ENCODE results near the gene PTGER4. TPM values are rescaled to one million over a fixed set of nuclear protein-coding genes. Genes with fewer than 3 reads are reported as not detected.
A peak's percentile ranks its signal among the peaks of the same experiment; 100 is the strongest.
"Not testable (repeated sequence)": the region's sequence is repeated elsewhere in the genome, so short reads cannot be mapped to it uniquely, and the experiment has no call there.

Gene PTGER4
- polyA plus RNA-seq (2013, experiment 1 of 2; ENCODE audit: insufficient read length): 6.0 TPM
- polyA plus RNA-seq (2013, experiment 2 of 2; ENCODE audit: insufficient read length): 5.9 TPM

- no peak for DNase-seq
Measured at GRCh38 chr5:40679913-40680681, at the start of gene PTGER4. Gene PTGER4 (plus strand): TSS chr5:40679915. CDS start chr5:40680994, 1,079 bp downstream.

- no peak for DNase-seq
Measured at GRCh38 chr5:40630126-40630525, 49.6 kb upstream of the PTGER4 start.

GRCh38 chr5:40631236-40631635 is 48.5 kb upstream of the PTGER4 start:
- DNase-seq: no peak

- no peak for DNase-seq
Measured at GRCh38 chr5:40634154-40634553, 45.6 kb upstream of the PTGER4 start.

- DNase-seq: no peak
Measured at GRCh38 chr5:40634593-40634992, 45.1 kb upstream of the PTGER4 start.

GRCh38 chr5:40639531-40639930 is 40.2 kb upstream of the PTGER4 start:
- not testable (repeated sequence) for DNase-seq

GRCh38 chr5:40646266-40646665 is 33.4 kb upstream of the PTGER4 start:
- no peak for DNase-seq

- DNase-seq: no peak
Measured at GRCh38 chr5:40648150-40648549, 31.6 kb upstream of the PTGER4 start.

GRCh38 chr5:40649463-40650030 is 30.2 kb upstream of the PTGER4 start:
- DNase-seq: no peak

GRCh38 chr5:40651201-40651600 is 28.5 kb upstream of the PTGER4 start:
- no peak for DNase-seq

- DNase-seq: no peak
Measured at GRCh38 chr5:40652441-40653220, 27.1 kb upstream of the PTGER4 start.

GRCh38 chr5:40653221-40654022 is 26.3 kb upstream of the PTGER4 start:
- no peak for DNase-seq

- peak; percentile 40 for DNase-seq
Measured at GRCh38 chr5:40654377-40654991, 25.2 kb upstream of the PTGER4 start.

GRCh38 chr5:40655138-40655537 is 24.6 kb upstream of the PTGER4 start:
- no peak for DNase-seq

GRCh38 chr5:40656091-40656490 is 23.6 kb upstream of the PTGER4 start:
- DNase-seq: not testable (repeated sequence)

GRCh38 chr5:40656766-40657165 is 22.9 kb upstream of the PTGER4 start:
- DNase-seq: no peak

- no peak for DNase-seq
Measured at GRCh38 chr5:40660751-40661150, 19.0 kb upstream of the PTGER4 start.

GRCh38 chr5:40665635-40666298 is 13.9 kb upstream of the PTGER4 start:
- no peak for DNase-seq

GRCh38 chr5:40666657-40667056 is 13.1 kb upstream of the PTGER4 start:
- no peak for DNase-seq

- DNase-seq: no peak
Measured at GRCh38 chr5:40667161-40667663, 12.5 kb upstream of the PTGER4 start.
